ES-I3 (cell line): ENCODE data around the gene FCF1.

Experiments used
- H3K36me3 ChIP-seq: 2 replicates; pipeline ENCODE4 v1.6.1; 2013; ENCODE audit warnings: mild to moderate bottlenecking, low read length, control low read depth, moderate library complexity; ENCODE audit not compliant: insufficient read depth
- H3K4me1 ChIP-seq: 2 replicates; pipeline ENCODE4 v1.6.1; 2013; ENCODE audit warnings: mild to moderate bottlenecking, control low read depth, low read length; ENCODE audit not compliant: insufficient read depth
- H3K9ac ChIP-seq: 2 replicates; pipeline ENCODE4 v1.6.1; 2013; ENCODE audit warnings: low read depth, mild to moderate bottlenecking, low read length, moderate library complexity
- H3K9me3 ChIP-seq: 2 replicates; pipeline ENCODE4 v1.6.1; 2013; ENCODE audit warnings: mild to moderate bottlenecking, low read length, moderate library complexity; ENCODE audit not compliant: control insufficient read depth, insufficient read depth

Gene FCF1

DNA sequence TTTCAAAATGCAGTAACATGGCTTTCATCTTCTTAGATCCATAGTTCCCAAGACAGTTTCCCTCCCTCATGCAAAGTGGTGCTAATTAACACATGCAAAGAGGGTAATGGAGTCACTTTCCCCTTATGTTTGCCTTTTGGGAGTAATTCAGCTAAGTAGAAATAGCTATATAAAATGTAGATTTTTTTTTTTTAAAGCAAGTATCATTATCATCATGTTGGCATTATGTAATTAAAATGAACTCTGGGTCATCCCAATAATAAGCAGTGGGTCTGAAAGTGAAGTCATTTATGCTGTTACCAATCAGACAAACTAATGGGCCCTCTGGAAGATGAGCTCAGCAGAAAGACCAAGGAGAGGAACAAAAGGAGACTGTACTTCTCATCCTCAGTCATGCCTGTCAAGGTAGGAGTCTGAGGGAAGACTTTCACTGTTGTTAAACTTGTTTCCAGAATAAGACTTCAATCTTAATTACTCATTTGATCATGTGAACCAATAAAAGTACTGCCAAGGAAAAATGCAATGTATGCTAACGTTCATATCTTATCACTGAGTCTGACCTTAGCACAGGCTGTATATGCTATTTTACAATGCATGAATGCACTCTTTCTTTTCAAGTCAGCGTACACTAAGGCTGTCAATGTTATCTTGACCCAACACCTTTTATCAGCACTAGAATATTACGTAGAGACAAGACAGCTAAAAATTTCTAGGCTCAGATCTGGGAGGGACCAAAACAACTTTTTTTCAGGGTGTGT is 26.8 kb upstream of the FCF1 start:
- Histone ChIP-seq H3K36me3 (peaks cover 10% of the 10 kb centered on the region; the same call in 1 of the 2 replicates), H3K4me1 (peaks cover 4% of the 10 kb centered on the region; the same call in 1 of the 2 replicates), H3K9me3 (no peaks in the 10 kb centered on the region), H3K9ac (no peak overlapping the region)

GRCh38 chr14:74691456-74691855 is 21.5 kb upstream of the FCF1 start:
- no peak overlapping the region for H3K9ac ChIP-seq
- H3K9me3 ChIP-seq: no peaks in the 10 kb centered on the region
- no peaks in the 10 kb centered on the region; the same call in 1 of the 2 replicates for H3K36me3 ChIP-seq
- H3K4me1 ChIP-seq: no peaks in the 10 kb centered on the region

DNA sequence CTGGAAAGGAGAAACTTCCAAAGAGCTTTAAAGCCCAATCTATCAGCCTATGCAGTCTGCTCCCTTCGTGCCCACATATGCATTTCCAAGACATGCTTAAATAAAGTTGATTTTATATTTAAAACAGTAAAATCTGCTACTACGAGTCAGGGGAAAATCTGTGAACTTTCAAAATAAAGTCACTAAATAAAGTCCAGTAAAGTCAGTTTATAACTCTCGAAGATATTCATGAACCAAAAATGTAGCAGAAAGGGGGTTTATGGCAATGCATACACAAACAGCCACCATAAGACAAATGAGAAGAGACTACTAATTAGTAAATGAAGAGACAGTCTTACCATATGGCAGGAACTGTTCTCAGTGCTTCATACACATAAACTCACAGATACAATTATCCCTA is 19.8 kb upstream of the FCF1 start:
- no peaks in the 10 kb centered on the region for H3K4me1 ChIP-seq
- peaks cover 6% of the 10 kb centered on the region; the same call in 1 of the 2 replicates for H3K36me3 ChIP-seq
- H3K9ac ChIP-seq: no peak overlapping the region
- H3K9me3 ChIP-seq: no peaks in the 10 kb centered on the region

DNA sequence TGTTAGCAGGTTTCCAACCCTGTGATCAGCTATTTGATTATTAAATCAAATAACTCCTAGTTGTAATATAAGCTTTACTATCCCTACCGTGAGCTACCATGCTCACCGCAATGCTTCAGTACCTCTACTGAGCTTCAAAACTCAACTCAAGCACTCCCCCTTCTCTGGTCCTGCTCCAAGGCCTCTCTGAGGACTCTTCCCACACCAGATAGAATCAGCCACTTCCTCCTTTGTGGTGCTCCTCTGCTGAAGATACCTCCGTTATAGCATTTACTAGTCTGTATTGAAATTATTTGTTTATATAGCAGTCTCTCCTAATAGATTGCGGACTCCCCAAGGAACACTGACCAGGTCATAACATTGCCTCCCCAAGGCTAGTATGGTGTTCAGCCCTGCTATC is 17.5 kb upstream of the FCF1 start:
- Histone ChIP-seq H3K4me1 (no peaks in the 10 kb centered on the region), H3K9me3 (no peaks in the 10 kb centered on the region), H3K36me3 (peaks cover 6% of the 10 kb centered on the region; the same call in 1 of the 2 replicates), H3K9ac (no peak overlapping the region)

GRCh38 chr14:74697011-74697410 is 15.9 kb upstream of the FCF1 start:
- Histone ChIP-seq H3K9me3 (no peaks in the 10 kb centered on the region), H3K9ac (no peak overlapping the region), H3K36me3 (peaks cover 11% of the 10 kb centered on the region; the same call in 1 of the 2 replicates), H3K4me1 (no peaks in the 10 kb centered on the region)

DNA sequence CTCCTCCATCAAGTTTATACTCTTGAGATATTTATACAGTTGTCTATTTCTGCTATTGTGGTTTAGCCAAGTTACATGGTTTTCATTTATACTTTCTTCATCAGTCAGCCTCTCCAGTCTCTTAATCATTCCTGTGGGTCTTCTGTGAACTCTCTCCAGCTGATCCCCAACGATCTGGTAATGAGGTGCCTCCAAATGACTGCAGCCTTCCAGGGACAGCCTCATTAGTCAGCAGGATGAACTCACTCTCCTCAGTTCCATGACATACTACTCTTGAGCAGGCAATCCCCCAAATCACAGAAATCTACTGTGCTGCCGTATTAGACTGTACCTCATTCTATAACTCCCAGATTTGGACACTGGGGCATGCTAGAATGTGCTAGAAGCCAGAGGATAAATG is 15.4 kb upstream of the FCF1 start:
- no peaks in the 10 kb centered on the region for H3K4me1 ChIP-seq
- H3K36me3 ChIP-seq: peaks cover 11% of the 10 kb centered on the region; the same call in 1 of the 2 replicates
- H3K9ac ChIP-seq: no peak overlapping the region
- no peaks in the 10 kb centered on the region for H3K9me3 ChIP-seq

DNA sequence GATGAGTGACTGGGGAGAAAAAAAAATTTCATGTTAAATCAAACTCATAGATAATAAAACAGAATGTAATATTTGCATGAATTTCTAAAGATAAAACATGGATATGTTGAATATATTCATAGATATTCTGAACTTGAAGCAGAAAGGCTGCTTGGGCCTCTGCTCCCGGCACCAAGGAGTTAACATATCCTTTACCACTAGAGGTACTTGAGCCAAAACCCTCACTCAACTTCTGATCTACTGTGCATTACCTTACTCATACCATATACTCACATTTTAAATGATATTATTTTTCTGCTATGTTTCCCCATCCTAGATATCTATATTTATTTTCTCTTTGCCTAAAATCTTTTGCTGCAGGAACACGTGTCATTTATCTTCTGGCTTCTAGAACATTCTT is 15.0 kb upstream of the FCF1 start:
- Histone ChIP-seq H3K9me3 (no peaks in the 10 kb centered on the region), H3K9ac (no peak overlapping the region), H3K4me1 (no peaks in the 10 kb centered on the region), H3K36me3 (peaks cover 11% of the 10 kb centered on the region; the same call in 1 of the 2 replicates)

- Histone ChIP-seq H3K4me1 (no peaks in the 10 kb centered on the region), H3K9me3 (0 out of 2 replicates have a peak, but pooled peaks cover 2% of the 10 kb centered on the region), H3K36me3 (peaks cover 11% of the 10 kb centered on the region; the same call in 1 of the 2 replicates), H3K9ac (no peak overlapping the region)
Observed at GRCh38 chr14:74698465-74698864, 14.5 kb upstream of the FCF1 start.

DNA sequence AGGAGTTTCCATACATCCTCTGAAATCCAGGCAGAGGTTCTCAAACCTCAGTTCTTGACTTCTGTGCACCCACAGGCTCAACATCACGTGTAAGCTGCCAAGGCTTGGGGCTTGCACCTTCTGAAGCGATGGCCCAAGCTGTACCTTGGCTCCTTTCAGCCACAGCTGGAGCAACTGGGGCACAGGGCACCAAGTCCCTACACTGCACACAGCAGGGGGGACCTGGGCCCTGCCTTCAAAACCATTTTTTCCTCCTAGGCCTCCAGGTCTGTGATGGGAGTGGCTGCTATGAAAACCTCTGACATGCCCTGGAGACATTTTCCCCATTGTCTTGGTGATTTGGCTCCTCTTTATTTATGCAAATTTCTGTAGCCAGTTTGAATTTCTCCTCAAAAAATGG is 10.7 kb upstream of the FCF1 start:
- H3K36me3 ChIP-seq: peaks cover 11% of the 10 kb centered on the region; the same call in 1 of the 2 replicates
- peaks cover 2% of the 10 kb centered on the region; the same call in 1 of the 2 replicates for H3K9me3 ChIP-seq
- no peak overlapping the region for H3K9ac ChIP-seq
- H3K4me1 ChIP-seq: no peaks in the 10 kb centered on the region

GRCh38 chr14:74703043-74703442 is 9.9 kb upstream of the FCF1 start:
- H3K36me3 ChIP-seq: peaks cover 5% of the 10 kb centered on the region; the same call in 1 of the 2 replicates
- no peak overlapping the region for H3K9ac ChIP-seq
- H3K4me1 ChIP-seq: no peaks in the 10 kb centered on the region
- peaks cover 2% of the 10 kb centered on the region; the same call in 1 of the 2 replicates for H3K9me3 ChIP-seq

- Histone ChIP-seq H3K4me1 (no peaks in the 10 kb centered on the region), H3K9ac (no peak overlapping the region), H3K9me3 (peaks cover 2% of the 10 kb centered on the region; the same call in 1 of the 2 replicates), H3K36me3 (peaks cover 5% of the 10 kb centered on the region; the same call in 1 of the 2 replicates)
Observed at GRCh38 chr14:74704656-74705055, 8.3 kb upstream of the FCF1 start.

DNA sequence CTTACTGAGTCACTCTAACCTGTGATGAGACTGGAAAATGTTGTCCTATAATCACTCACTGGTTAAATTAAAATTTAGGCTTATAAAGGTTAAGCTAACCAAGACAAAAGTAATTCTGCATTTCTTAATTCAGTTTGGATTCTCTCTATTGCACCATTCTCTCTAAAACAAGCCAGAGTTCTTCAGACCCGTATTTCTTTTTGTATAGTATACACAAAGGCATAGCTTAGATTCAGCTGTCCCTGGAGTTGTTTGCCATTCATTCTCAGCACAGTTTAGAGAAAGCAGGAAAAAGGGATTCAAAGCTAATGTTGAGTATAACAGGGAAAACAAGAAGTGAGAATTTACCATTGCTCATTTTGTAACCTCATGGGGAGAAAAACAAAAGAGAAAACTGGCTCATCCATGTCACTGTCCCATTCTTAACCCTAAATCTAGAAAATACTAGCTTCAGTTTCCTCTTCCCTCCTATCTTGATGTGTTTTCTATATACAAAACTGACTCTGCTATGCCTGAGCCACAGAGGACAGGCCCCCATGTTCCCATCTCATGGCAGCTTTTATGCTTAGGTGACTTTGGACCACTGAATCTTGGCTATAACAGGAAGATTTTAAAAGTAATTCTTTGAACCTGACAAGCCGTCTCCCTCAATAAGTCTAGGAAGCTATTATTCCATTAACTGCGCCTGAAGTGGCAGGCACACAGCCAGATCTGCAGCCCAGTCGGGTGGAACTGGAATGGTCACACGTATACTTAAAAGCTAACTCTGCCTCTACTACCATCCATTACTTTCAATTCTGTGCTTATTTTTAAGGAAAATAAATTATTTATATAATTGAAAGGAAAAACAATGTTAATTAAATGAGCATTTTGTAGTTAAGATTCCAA is 7.1 kb upstream of the FCF1 start:
- Histone ChIP-seq H3K4me1 (no peaks in the 10 kb centered on the region), H3K9me3 (peaks cover 2% of the 10 kb centered on the region; the same call in 1 of the 2 replicates)

DNA sequence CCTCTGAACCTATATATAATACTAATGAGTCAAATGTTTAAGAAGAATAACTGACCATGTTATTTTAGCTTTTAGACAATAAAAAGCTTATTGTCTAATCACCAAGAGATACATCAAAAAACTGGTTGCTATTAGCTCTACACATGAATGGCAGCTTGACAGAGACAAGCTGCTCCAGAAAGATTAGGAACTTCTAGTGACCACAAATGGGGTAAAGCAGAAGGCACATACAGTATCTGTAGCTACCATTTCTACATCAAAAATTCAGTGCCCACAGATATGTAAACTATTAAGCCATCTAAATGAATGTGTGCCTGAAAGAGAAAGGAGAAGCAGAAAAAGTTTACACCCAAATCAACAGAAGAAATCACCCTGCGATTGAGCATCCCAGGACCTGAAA is 2.5 kb upstream of the FCF1 start:
- 0 out of 2 replicates have a peak, but pooled peaks cover 2% of the 10 kb centered on the region for H3K36me3 ChIP-seq
- no peaks in the 10 kb centered on the region for H3K9me3 ChIP-seq
- 0 out of 2 replicates have a peak, but pooled peaks cover 3% of the 10 kb centered on the region for H3K4me1 ChIP-seq
- H3K9ac ChIP-seq: no peak overlapping the region

More for the DNA sequence above, 7.1 kb upstream of the FCF1 start:
- no peak overlapping the region for H3K9ac ChIP-seq
- H3K36me3 ChIP-seq: peaks cover 2% of the 10 kb centered on the region; the same call in 1 of the 2 replicates

DNA sequence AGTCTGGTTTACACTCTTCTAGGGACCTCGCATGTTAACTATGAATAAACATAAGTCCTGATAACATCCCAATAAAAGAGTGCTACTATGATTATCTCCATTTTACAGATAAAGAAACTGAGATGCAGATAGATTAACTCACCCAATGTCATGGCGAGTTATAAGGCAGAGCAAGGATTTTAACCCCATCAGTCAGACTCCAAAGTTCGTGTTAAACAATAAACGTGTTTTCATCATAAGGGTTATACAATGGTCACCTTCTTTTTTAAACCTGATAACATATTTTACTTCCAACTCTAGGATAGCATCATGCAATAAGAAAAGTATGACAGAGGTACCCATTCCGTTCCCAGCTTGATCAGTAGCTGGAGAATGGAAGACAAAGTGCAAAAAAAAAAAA is 1.3 kb upstream of the FCF1 start:
- H3K4me1 ChIP-seq: 0 out of 2 replicates have a peak, but pooled peaks cover 3% of the 10 kb centered on the region
- H3K9ac ChIP-seq: no peak overlapping the region
- H3K36me3 ChIP-seq: peaks cover 7% of the 10 kb centered on the region; the same call in 1 of the 2 replicates
- H3K9me3 ChIP-seq: no peaks in the 10 kb centered on the region
